Panc1 (cell line): Measurements from ENCODE around the gene CGGBP1. TPM values are rescaled to one million over a fixed set of nuclear protein-coding genes. Genes with fewer than 3 reads are reported as not detected.

Source experiments
- ATAC-seq: fragments of 200-7000 bp; cut with Tn5 transposase; 2 replicates; pipeline ENCODE4 v1.9.1; 2020; ENCODE audit warnings: mild to moderate bottlenecking, moderate library complexity
- BruUV-seq: library from RNA; stranded (reverse); fragments of 400-500 nt; replicated peaks from 2 replicates; lab custom pipeline; 2021; lab: Mats Ljungman, UMichigan
- CTCF ChIA-PET: fragments of 300-600 bp; sonication (Branson Sonifier 250); formaldehyde crosslinking; loops from one replicate; lab custom pipeline; 2022; ENCODE audit warnings: antibody characterized with exemption; lab: Charles Lee
- POLR2A ChIA-PET: fragments of 300-600 bp; sonication (Branson Sonifier 250); formaldehyde crosslinking; loops from one replicate; lab custom pipeline; 2022; ENCODE audit warnings: antibody characterized with exemption; lab: Charles Lee
- DNase-seq: peaks from one replicate; pipeline ENCODE4 v3.0.0-alpha.2; 2010; ENCODE audit warnings: low read depth, low spot score
- H3K27ac ChIP-seq: 2 replicates; pipeline ENCODE4 v1.5.1; 2011; ENCODE audit warnings: mild to moderate bottlenecking, low read length, inconsistent platforms
- H3K27me3 ChIP-seq: fragments of 200-500 bp; sonication (Bioruptor generic); 2 replicates; pipeline ENCODE4 v1.6.0; 2014; ENCODE audit warnings: low read length, inconsistent platforms; ENCODE audit not compliant: control insufficient read depth, insufficient read depth
- H3K36me3 ChIP-seq: fragments of 200-500 bp; sonication (Bioruptor generic); 2 replicates; pipeline ENCODE4 v1.5.1; 2014; ENCODE audit warnings: inconsistent platforms, mild to moderate bottlenecking, low read length, moderate library complexity; ENCODE audit not compliant: control insufficient read depth, insufficient read depth
- H3K4me1 ChIP-seq: 2 replicates; pipeline ENCODE4 v1.5.1; 2011; ENCODE audit warnings: inconsistent platforms, mild to moderate bottlenecking, low read length, moderate library complexity; ENCODE audit not compliant: control insufficient read depth, insufficient read depth
- H3K4me3 ChIP-seq, 2 experiments: 2 replicates each; pipeline ENCODE4 v1.5.1; 2011 to 2012; ENCODE audit warnings: low read depth in 2 of 2, low read length in 2 of 2, mild to moderate bottlenecking in 2 of 2, inconsistent platforms in 1 of 2, moderate library complexity in 1 of 2
- H3K9me3 ChIP-seq: fragments of 200-500 bp; sonication (Bioruptor generic); 2 replicates; pipeline ENCODE4 v1.5.1; 2014; ENCODE audit warnings: low read depth, mild to moderate bottlenecking, inconsistent platforms, low read length, moderate library complexity; ENCODE audit not compliant: control insufficient read depth, insufficient read depth
- POLR2AphosphoS5 ChIP-seq: IDR thresholded peaks from 2 replicates; pipeline ENCODE4 v1.6.1; 2012; ENCODE audit warnings: mild to moderate bottlenecking, low read depth, low read length, moderate library complexity
- SIN3A ChIP-seq: IDR thresholded peaks from 2 replicates; pipeline ENCODE4 v1.6.1; 2012; ENCODE audit warnings: low read depth, mild to moderate bottlenecking, low read length, moderate library complexity, borderline replicate concordance; ENCODE audit not compliant: insufficient read depth
- TCF7L2 ChIP-seq: IDR thresholded peaks from 2 replicates; pipeline ENCODE4 v1.6.1; 2011; ENCODE audit warnings: mild to moderate bottlenecking, low read depth, low read length, inconsistent platforms
- in situ Hi-C: cut with HindIII; loops from 2 replicates; pipeline ENCODE4 v1.10.0; 2016; ENCODE audit warnings: low sequenced_read_pairs, low pct_unique_long_range_greater_than_20kb
- intact Hi-C: fragments of 100-400 bp; cut with micrococcal nuclease; formaldehyde crosslinking; loops from one replicate; pipeline ENCODE4 v1.10.0; 2022; ENCODE audit not compliant: unreplicated experiment
- total RNA-seq: library from RNA; stranded (reverse); gene quantifications from one replicate; pipeline ENCODE4 v1.2.1, GENCODE V29; 2021; ENCODE audit not compliant: unreplicated experiment
- TF ChIP-seq, protein P1 (sequence below), 2 experiments: IDR thresholded peaks; 2 replicates each; pipeline ENCODE4 v1.6.1; 2011 to 2012; ENCODE audit warnings: low read depth in 2 of 2, control low read depth in 1 of 2, low read length in 1 of 2, mild to moderate bottlenecking in 1 of 2, moderate library complexity in 1 of 2; ENCODE audit not compliant: insufficient read depth in 1 of 2
- TF ChIP-seq, protein P2 (sequence below): fragments of 450-650 bp; IDR thresholded peaks from 2 replicates; pipeline ENCODE4 v1.5.1; 2017; ENCODE audit warnings: mild to moderate bottlenecking

CGGBP1 gene
- total RNA-seq, 1 experiment from 2014 or later = 47.2 TPM

DNA sequence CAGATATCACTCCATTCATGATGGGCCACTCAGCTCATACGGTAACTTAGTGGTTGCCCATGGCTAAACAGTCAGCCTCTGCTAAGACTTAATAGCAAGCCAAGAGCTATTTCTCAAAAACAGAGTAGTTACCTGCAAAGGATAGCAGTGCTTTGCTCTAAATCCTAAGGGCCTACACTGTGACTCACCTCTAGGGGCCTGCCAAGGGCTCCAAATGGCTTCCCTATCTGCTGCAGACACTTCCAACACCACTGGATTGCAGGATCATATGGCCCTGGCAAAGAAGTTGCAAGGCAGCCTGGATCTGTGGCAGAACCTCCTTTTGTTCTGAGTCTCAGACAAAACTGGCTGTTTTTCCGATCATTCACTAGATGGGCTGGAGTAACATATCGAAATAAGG lies 17.8 kb downstream of the CGGBP1 start:
- no peaks in the 10 kb centered on the region for H3K27me3 ChIP-seq
- ChIA-PET POLR2A (no interaction called here), CTCF (no interaction called here)
- in situ Hi-C loops = no loop called here
- DNase-seq = no peak
- intact Hi-C loops = no loop called here
- ATAC-seq = no peak
- no peaks in the 10 kb centered on the region for H3K9me3 ChIP-seq
- no peaks in the 10 kb centered on the region for H3K4me1 ChIP-seq
- no peak overlapping the region for H3K4me3 ChIP-seq
- BruUV-seq = no TSS peak
- no peaks in the 10 kb centered on the region for H3K36me3 ChIP-seq
- TF ChIP-seq TCF7L2 (no peak), POLR2AphosphoS5 (no peak), SIN3A (no peak)
- TF ChIP-seq, protein P1, sequence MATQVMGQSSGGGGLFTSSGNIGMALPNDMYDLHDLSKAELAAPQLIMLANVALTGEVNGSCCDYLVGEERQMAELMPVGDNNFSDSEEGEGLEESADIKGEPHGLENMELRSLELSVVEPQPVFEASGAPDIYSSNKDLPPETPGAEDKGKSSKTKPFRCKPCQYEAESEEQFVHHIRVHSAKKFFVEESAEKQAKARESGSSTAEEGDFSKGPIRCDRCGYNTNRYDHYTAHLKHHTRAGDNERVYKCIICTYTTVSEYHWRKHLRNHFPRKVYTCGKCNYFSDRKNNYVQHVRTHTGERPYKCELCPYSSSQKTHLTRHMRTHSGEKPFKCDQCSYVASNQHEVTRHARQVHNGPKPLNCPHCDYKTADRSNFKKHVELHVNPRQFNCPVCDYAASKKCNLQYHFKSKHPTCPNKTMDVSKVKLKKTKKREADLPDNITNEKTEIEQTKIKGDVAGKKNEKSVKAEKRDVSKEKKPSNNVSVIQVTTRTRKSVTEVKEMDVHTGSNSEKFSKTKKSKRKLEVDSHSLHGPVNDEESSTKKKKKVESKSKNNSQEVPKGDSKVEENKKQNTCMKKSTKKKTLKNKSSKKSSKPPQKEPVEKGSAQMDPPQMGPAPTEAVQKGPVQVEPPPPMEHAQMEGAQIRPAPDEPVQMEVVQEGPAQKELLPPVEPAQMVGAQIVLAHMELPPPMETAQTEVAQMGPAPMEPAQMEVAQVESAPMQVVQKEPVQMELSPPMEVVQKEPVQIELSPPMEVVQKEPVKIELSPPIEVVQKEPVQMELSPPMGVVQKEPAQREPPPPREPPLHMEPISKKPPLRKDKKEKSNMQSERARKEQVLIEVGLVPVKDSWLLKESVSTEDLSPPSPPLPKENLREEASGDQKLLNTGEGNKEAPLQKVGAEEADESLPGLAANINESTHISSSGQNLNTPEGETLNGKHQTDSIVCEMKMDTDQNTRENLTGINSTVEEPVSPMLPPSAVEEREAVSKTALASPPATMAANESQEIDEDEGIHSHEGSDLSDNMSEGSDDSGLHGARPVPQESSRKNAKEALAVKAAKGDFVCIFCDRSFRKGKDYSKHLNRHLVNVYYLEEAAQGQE (IDR thresholded peaks at IDR 0.05; ENCODE audit: insufficient read depth in 1 of 2, low read depth in 2 of 2, low read length in 1 of 2) = no peak
- TF ChIP-seq, protein P2, sequence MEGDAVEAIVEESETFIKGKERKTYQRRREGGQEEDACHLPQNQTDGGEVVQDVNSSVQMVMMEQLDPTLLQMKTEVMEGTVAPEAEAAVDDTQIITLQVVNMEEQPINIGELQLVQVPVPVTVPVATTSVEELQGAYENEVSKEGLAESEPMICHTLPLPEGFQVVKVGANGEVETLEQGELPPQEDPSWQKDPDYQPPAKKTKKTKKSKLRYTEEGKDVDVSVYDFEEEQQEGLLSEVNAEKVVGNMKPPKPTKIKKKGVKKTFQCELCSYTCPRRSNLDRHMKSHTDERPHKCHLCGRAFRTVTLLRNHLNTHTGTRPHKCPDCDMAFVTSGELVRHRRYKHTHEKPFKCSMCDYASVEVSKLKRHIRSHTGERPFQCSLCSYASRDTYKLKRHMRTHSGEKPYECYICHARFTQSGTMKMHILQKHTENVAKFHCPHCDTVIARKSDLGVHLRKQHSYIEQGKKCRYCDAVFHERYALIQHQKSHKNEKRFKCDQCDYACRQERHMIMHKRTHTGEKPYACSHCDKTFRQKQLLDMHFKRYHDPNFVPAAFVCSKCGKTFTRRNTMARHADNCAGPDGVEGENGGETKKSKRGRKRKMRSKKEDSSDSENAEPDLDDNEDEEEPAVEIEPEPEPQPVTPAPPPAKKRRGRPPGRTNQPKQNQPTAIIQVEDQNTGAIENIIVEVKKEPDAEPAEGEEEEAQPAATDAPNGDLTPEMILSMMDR = no peak
- no peak overlapping the region for H3K27ac ChIP-seq

DNA sequence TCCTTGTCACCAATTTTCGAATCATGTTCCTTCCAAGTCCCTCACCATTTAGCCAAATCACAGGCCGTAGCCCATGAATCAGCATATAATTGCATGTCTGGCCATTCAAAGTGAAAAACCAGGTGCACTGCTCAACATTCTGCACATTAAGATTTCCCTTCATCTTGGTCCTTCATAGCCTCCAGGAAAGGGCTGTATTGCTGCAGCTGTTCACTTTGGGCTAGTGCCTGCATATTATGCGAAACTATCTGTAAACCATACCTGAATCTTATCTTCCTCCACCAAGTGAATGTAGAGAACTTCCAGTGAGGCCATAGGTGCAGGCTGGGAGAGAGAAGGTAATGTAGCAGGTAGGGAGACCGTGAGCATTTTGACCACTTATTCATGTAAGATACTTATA lies 18.3 kb downstream of the CGGBP1 start:
- Histone ChIP-seq H3K9me3 (no peaks in the 10 kb centered on the region), H3K36me3 (no peaks in the 10 kb centered on the region), H3K4me3 (no peak overlapping the region), H3K27me3 (no peaks in the 10 kb centered on the region), H3K4me1 (no peaks in the 10 kb centered on the region), H3K27ac (no peak overlapping the region)
- CTCF ChIA-PET = no interaction called here
- BruUV-seq = no TSS peak
- ATAC-seq (no peak), DNase-seq (no peak)
- in situ Hi-C loops = no loop called here
- POLR2A ChIA-PET = no interaction called here
- intact Hi-C loops = no loop called here
- TF ChIP-seq, protein P1 (IDR thresholded peaks at IDR 0.05; ENCODE audit: insufficient read depth in 1 of 2, low read depth in 2 of 2, low read length in 1 of 2) = no peak
- TF ChIP-seq, protein P2 = no peak
- TF ChIP-seq SIN3A (no peak), TCF7L2 (no peak), POLR2AphosphoS5 (no peak)
